ENCODE measurements around the gene EMSY.

GRCh38 chr11:76524461-76524860 lies 79.6 kb downstream of the EMSY start:
- no peak for TF ChIP-seq CTCF (IDR thresholded peaks at IDR 0.05)
- TF ChIP-seq POLR2A (IDR thresholded peaks at IDR 0.05): no peak

Data from adrenal gland (tissue), 5 donors.